Measurements from ENCODE around the gene TRIB2. TPM values are rescaled to one million over a fixed set of nuclear protein-coding genes. Genes with fewer than 3 reads are reported as not detected.

The TRIB2 gene
- total and polyA plus RNA-seq, 9 of the 15 experiments (the other 6 are each of a cell fraction or from before 2014, with no cell fraction given) = 9.0 to 39.0 (median 26.3) TPM

GRCh38 chr2:12721566-12722446 lies 5.1 kb downstream of the TRIB2 start:
- Histone ChIP-seq H3K27ac (ENCODE audit: extremely low read depth, low read depth, low read length) (no peak overlapping the region), H3K79me2 (ENCODE audit: control insufficient read depth, insufficient read depth, low read length) (peaks cover 65% of the 10 kb centered on the region), H3K4me1 (replicated peaks in 1 of 2; ENCODE audit: control insufficient read depth in 2 of 2, insufficient read depth in 2 of 2, low read length in 2 of 2) (peaks cover 6 to 23% of the 10 kb centered on the region in 2 experiments; a peak in 3 of 5 replicates), H4K20me1 (replicated peaks; ENCODE audit: control insufficient read depth, insufficient read depth, low read length) (no peaks in the 10 kb centered on the region; the same call in none of the 2 replicates), H3K36me3 (ENCODE audit: control insufficient read depth, insufficient read depth, low read length) (peaks cover 41% of the 10 kb centered on the region; the same call in 2 of the 3 replicates), H3K9me1 (ENCODE audit: control insufficient read depth, insufficient read depth, low read length) (no peaks in the 10 kb centered on the region), H3K4me2 (ENCODE audit: insufficient read depth, low read length) (no peak overlapping the region), H3K9me3 (replicated peaks; ENCODE audit: control insufficient read depth, insufficient read depth, low read depth, low read length) (no peaks in the 10 kb centered on the region), H3K27me3 (ENCODE audit: control insufficient read depth in 2 of 2, insufficient read depth in 2 of 2, low read length in 2 of 2) (no peaks in the 10 kb centered on the region), H3K9ac (ENCODE audit: insufficient read depth in 1 of 2, low read depth in 2 of 2, low read length in 2 of 2) (no peak overlapping the region), H2AFZ (ENCODE audit: low read depth, low read length) (no peak overlapping the region), H3K4me3 (no peak overlapping the region)
- no peak for FAIRE-seq
- in situ Hi-C loops (cut with MboI) (loop anchor here (25.0 kb wide), 1 partner anchor 560 kb away; no protein-coding TSS in a partner anchor), intact Hi-C loops (cut with micrococcal nuclease) (no loop called here)
- no peak for ATAC-seq
- no peak for DNase-seq (ENCODE audit: extremely low read depth in 1 of 4, low spot score in 3 of 4)
- POLR2A ChIA-PET = interaction anchor here (0.7 kb wide), 1 partner anchor 9 kb away, joined by 3 read pairs; no protein-coding TSS in a partner anchor
- no TSS peak for BruUV-seq (replicated peaks)
- 78% methylated on average over 13 of the region's 14 CpGs for WGBS (ENCODE audit: insufficient coverage, low coverage, missing lambda C conversion rate)
- CTCF ChIA-PET (ENCODE audit: low intra/inter-chr PET ratio) = no interaction called here
- TF ChIP-seq HBP1 (CRISPR knock-in tag; IDR thresholded peaks at IDR 0.05) (no peak), SETDB1 (IDR thresholded peaks at IDR 0.05; ENCODE audit: low read length) (no peak), MEF2A (IDR thresholded peaks at IDR 0.05; ENCODE audit: control insufficient read depth, low read depth, low read length) (no peak), HMG20A (CRISPR knock-in tag; conservative IDR thresholded peaks at IDR 0.05) (no peak), ZNF3 (CRISPR knock-in tag; IDR thresholded peaks at IDR 0.05) (no peak), ESRRA (IDR thresholded peaks at IDR 0.05; ENCODE audit: borderline replicate concordance, low read depth) (no peak), ZNF124 (CRISPR knock-in tag; IDR thresholded peaks at IDR 0.05) (no peak), GABPB2 (CRISPR knock-in tag; conservative IDR thresholded peaks at IDR 0.05) (no peak), CC2D1A (IDR thresholded peaks at IDR 0.05) (no peak), HES1 (IDR thresholded peaks at IDR 0.05; ENCODE audit: low read depth) (no peak), ZNF197 (CRISPR knock-in tag; IDR thresholded peaks at IDR 0.05; ENCODE audit: low read depth) (no peak)
- TF ChIP-seq, protein P1, sequence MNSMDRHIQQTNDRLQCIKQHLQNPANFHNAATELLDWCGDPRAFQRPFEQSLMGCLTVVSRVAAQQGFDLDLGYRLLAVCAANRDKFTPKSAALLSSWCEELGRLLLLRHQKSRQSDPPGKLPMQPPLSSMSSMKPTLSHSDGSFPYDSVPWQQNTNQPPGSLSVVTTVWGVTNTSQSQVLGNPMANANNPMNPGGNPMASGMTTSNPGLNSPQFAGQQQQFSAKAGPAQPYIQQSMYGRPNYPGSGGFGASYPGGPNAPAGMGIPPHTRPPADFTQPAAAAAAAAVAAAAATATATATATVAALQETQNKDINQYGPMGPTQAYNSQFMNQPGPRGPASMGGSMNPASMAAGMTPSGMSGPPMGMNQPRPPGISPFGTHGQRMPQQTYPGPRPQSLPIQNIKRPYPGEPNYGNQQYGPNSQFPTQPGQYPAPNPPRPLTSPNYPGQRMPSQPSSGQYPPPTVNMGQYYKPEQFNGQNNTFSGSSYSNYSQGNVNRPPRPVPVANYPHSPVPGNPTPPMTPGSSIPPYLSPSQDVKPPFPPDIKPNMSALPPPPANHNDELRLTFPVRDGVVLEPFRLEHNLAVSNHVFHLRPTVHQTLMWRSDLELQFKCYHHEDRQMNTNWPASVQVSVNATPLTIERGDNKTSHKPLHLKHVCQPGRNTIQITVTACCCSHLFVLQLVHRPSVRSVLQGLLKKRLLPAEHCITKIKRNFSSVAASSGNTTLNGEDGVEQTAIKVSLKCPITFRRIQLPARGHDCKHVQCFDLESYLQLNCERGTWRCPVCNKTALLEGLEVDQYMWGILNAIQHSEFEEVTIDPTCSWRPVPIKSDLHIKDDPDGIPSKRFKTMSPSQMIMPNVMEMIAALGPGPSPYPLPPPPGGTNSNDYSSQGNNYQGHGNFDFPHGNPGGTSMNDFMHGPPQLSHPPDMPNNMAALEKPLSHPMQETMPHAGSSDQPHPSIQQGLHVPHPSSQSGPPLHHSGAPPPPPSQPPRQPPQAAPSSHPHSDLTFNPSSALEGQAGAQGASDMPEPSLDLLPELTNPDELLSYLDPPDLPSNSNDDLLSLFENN (IDR thresholded peaks at IDR 0.05; ENCODE audit: low read depth in 2 of 2, low read length in 2 of 2) = no peak
- TF ChIP-seq, protein P2, sequence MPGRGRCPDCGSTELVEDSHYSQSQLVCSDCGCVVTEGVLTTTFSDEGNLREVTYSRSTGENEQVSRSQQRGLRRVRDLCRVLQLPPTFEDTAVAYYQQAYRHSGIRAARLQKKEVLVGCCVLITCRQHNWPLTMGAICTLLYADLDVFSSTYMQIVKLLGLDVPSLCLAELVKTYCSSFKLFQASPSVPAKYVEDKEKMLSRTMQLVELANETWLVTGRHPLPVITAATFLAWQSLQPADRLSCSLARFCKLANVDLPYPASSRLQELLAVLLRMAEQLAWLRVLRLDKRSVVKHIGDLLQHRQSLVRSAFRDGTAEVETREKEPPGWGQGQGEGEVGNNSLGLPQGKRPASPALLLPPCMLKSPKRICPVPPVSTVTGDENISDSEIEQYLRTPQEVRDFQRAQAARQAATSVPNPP (IDR thresholded peaks at IDR 0.05; ENCODE audit: borderline replicate concordance, insufficient read depth, insufficient read length) = no peak
